Osteoblast (primary cell): ENCODE results near the gene JAM2. TPM values are rescaled to one million over a fixed set of nuclear protein-coding genes. Genes with fewer than 3 reads are reported as not detected.
A peak's percentile ranks its signal among the peaks of the same experiment; 100 is the strongest.

Source experiments
- DNase-seq: peaks from one replicate; pipeline ENCODE4 v3.0.0; 2011; ENCODE audit warnings: low spot score, mixed read lengths; ENCODE audit not compliant: insufficient read length; ENCODE audit errors: missing footprints
- H2AFZ ChIP-seq: 2 replicates; pipeline ENCODE4 v1.6.0; 2011; ENCODE audit warnings: mild to moderate bottlenecking, low read length
- H3K27ac ChIP-seq: 2 replicates; pipeline ENCODE4 v1.5.1; 2011; ENCODE audit warnings: mild to moderate bottlenecking, low read depth, low read length, moderate library complexity
- H3K27me3 ChIP-seq: 2 replicates; pipeline ENCODE4 v1.6.0; 2012; ENCODE audit warnings: mild to moderate bottlenecking, control low read depth, inconsistent platforms, low read length, moderate library complexity; ENCODE audit not compliant: insufficient read depth
- H3K36me3 ChIP-seq: 2 replicates; pipeline ENCODE4 v1.5.1; 2011; ENCODE audit warnings: mild to moderate bottlenecking, low read length, control low read depth, moderate library complexity; ENCODE audit not compliant: insufficient read depth
- H3K4me1 ChIP-seq: 2 replicates; pipeline ENCODE4 v1.5.1; 2011; ENCODE audit warnings: mild to moderate bottlenecking, low read length, control low read depth, moderate library complexity; ENCODE audit not compliant: insufficient read depth
- H3K4me2 ChIP-seq: 2 replicates; pipeline ENCODE4 v1.6.0; 2011; ENCODE audit warnings: mild to moderate bottlenecking, low read length; ENCODE audit not compliant: insufficient read depth
- H3K4me3 ChIP-seq: fragments of 200-600 bp; sonication (generic); 3 replicates; pipeline ENCODE4 v1.5.1; 2012; ENCODE audit warnings: mild to moderate bottlenecking, low read length, inconsistent platforms; ENCODE audit not compliant: insufficient read depth
- H3K79me2 ChIP-seq: 2 replicates; pipeline ENCODE4 v1.6.0; 2012; ENCODE audit warnings: mild to moderate bottlenecking, low read length, control low read depth, inconsistent platforms; ENCODE audit not compliant: insufficient read depth
- H3K9me3 ChIP-seq: 2 replicates; pipeline ENCODE4 v1.5.1; 2011; ENCODE audit warnings: low read depth, low read length, control low read depth
- H4K20me1 ChIP-seq: 2 replicates; pipeline ENCODE4 v1.6.0; 2012; ENCODE audit warnings: mild to moderate bottlenecking, low read length, control low read depth; ENCODE audit not compliant: insufficient read depth
- total RNA-seq: library from RNA; depleted of rRNA; stranded (reverse); fragments of >200 nt; gene quantifications from 2 replicates; pipeline ENCODE4 v1.2.3, GENCODE V29; 2012
- TF ChIP-seq, protein P1 (sequence below): IDR thresholded peaks from 2 replicates; pipeline ENCODE4 v1.5.1; 2011; ENCODE audit warnings: mild to moderate bottlenecking, low read depth, low read length, moderate library complexity; ENCODE audit errors: extremely low read depth

The JAM2 gene
- total RNA-seq, 1 donor = 1.1 TPM

- Histone ChIP-seq H3K27me3 (peaks cover 4% of the 10 kb centered on the region), H3K9me3 (no peaks in the 10 kb centered on the region), H3K4me3 (no peak overlapping the region), H2AFZ (no peak overlapping the region), H3K4me2 (no peak overlapping the region), H3K79me2 (no peaks in the 10 kb centered on the region), H4K20me1 (no peaks in the 10 kb centered on the region), H3K27ac (no peak overlapping the region), H3K36me3 (no peaks in the 10 kb centered on the region), H3K4me1 (no peaks in the 10 kb centered on the region)
- TF ChIP-seq, protein P1, sequence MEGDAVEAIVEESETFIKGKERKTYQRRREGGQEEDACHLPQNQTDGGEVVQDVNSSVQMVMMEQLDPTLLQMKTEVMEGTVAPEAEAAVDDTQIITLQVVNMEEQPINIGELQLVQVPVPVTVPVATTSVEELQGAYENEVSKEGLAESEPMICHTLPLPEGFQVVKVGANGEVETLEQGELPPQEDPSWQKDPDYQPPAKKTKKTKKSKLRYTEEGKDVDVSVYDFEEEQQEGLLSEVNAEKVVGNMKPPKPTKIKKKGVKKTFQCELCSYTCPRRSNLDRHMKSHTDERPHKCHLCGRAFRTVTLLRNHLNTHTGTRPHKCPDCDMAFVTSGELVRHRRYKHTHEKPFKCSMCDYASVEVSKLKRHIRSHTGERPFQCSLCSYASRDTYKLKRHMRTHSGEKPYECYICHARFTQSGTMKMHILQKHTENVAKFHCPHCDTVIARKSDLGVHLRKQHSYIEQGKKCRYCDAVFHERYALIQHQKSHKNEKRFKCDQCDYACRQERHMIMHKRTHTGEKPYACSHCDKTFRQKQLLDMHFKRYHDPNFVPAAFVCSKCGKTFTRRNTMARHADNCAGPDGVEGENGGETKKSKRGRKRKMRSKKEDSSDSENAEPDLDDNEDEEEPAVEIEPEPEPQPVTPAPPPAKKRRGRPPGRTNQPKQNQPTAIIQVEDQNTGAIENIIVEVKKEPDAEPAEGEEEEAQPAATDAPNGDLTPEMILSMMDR = no peak
- DNase-seq = no peak
Observed at GRCh38 chr21:25632296-25632695, 6.8 kb upstream of the JAM2 start.

- no peaks in the 10 kb centered on the region for H3K9me3 ChIP-seq
- no peak for DNase-seq
- no peaks in the 10 kb centered on the region for H4K20me1 ChIP-seq
- no peaks in the 10 kb centered on the region for H3K79me2 ChIP-seq
- no peak overlapping the region for H3K4me2 ChIP-seq
- peaks cover 12% of the 10 kb centered on the region for H3K4me1 ChIP-seq
- TF ChIP-seq, protein P1 = no peak
- no peak overlapping the region for H3K4me3 ChIP-seq
- H3K27me3 ChIP-seq = peaks cover 24% of the 10 kb centered on the region
- no peak overlapping the region for H2AFZ ChIP-seq
- H3K36me3 ChIP-seq = no peaks in the 10 kb centered on the region
- H3K27ac ChIP-seq = no peak overlapping the region
Observed at GRCh38 chr21:25635310-25635709, 3.7 kb upstream of the JAM2 start.

- no peak for DNase-seq
- no peaks in the 10 kb centered on the region for H3K79me2 ChIP-seq
- H3K27ac ChIP-seq = no peak overlapping the region
Observed at GRCh38 chr21:25636727-25637126, 2.3 kb upstream of the JAM2 start.

GRCh38 chr21:25637851-25638659, 1.0 kb upstream of the JAM2 start:
- Histone ChIP-seq H3K4me2 (peak overlapping the region; percentile 85), H2AFZ (no peak overlapping the region), H3K27me3 (peaks cover 35% of the 10 kb centered on the region), H3K79me2 (no peaks in the 10 kb centered on the region), H4K20me1 (no peaks in the 10 kb centered on the region), H3K36me3 (no peaks in the 10 kb centered on the region), H3K4me3 (no peak overlapping the region), H3K27ac (no peak overlapping the region), H3K4me1 (peaks cover 14% of the 10 kb centered on the region), H3K9me3 (no peaks in the 10 kb centered on the region)
- no peak for DNase-seq
- TF ChIP-seq, protein P1 = no peak

More at GRCh38 chr21:25636727-25637126, 2.3 kb upstream of the JAM2 start:
- Histone ChIP-seq H4K20me1 (no peaks in the 10 kb centered on the region), H3K4me3 (no peak overlapping the region), H2AFZ (no peak overlapping the region), H3K4me2 (no peak overlapping the region), H3K36me3 (no peaks in the 10 kb centered on the region), H3K9me3 (no peaks in the 10 kb centered on the region), H3K4me1 (peaks cover 14% of the 10 kb centered on the region), H3K27me3 (peaks cover 35% of the 10 kb centered on the region)
- TF ChIP-seq, protein P1 = no peak
